Measurements from ENCODE around the gene ARSG. TPM values are rescaled to one million over a fixed set of nuclear protein-coding genes. Genes with fewer than 3 reads are reported as not detected.
"Not testable (repeated sequence)": the region's sequence is repeated elsewhere in the genome, so short reads cannot be mapped to it uniquely, and the experiment has no call there.

Gene ARSG
- total and polyA plus RNA-seq, 2 experiments from 2014 or later: 1.7 to 5.1 TPM

GRCh38 chr17:68249354-68249765, 41.9 kb upstream of the ARSG start (continued):
- TF ChIP-seq, protein P1, sequence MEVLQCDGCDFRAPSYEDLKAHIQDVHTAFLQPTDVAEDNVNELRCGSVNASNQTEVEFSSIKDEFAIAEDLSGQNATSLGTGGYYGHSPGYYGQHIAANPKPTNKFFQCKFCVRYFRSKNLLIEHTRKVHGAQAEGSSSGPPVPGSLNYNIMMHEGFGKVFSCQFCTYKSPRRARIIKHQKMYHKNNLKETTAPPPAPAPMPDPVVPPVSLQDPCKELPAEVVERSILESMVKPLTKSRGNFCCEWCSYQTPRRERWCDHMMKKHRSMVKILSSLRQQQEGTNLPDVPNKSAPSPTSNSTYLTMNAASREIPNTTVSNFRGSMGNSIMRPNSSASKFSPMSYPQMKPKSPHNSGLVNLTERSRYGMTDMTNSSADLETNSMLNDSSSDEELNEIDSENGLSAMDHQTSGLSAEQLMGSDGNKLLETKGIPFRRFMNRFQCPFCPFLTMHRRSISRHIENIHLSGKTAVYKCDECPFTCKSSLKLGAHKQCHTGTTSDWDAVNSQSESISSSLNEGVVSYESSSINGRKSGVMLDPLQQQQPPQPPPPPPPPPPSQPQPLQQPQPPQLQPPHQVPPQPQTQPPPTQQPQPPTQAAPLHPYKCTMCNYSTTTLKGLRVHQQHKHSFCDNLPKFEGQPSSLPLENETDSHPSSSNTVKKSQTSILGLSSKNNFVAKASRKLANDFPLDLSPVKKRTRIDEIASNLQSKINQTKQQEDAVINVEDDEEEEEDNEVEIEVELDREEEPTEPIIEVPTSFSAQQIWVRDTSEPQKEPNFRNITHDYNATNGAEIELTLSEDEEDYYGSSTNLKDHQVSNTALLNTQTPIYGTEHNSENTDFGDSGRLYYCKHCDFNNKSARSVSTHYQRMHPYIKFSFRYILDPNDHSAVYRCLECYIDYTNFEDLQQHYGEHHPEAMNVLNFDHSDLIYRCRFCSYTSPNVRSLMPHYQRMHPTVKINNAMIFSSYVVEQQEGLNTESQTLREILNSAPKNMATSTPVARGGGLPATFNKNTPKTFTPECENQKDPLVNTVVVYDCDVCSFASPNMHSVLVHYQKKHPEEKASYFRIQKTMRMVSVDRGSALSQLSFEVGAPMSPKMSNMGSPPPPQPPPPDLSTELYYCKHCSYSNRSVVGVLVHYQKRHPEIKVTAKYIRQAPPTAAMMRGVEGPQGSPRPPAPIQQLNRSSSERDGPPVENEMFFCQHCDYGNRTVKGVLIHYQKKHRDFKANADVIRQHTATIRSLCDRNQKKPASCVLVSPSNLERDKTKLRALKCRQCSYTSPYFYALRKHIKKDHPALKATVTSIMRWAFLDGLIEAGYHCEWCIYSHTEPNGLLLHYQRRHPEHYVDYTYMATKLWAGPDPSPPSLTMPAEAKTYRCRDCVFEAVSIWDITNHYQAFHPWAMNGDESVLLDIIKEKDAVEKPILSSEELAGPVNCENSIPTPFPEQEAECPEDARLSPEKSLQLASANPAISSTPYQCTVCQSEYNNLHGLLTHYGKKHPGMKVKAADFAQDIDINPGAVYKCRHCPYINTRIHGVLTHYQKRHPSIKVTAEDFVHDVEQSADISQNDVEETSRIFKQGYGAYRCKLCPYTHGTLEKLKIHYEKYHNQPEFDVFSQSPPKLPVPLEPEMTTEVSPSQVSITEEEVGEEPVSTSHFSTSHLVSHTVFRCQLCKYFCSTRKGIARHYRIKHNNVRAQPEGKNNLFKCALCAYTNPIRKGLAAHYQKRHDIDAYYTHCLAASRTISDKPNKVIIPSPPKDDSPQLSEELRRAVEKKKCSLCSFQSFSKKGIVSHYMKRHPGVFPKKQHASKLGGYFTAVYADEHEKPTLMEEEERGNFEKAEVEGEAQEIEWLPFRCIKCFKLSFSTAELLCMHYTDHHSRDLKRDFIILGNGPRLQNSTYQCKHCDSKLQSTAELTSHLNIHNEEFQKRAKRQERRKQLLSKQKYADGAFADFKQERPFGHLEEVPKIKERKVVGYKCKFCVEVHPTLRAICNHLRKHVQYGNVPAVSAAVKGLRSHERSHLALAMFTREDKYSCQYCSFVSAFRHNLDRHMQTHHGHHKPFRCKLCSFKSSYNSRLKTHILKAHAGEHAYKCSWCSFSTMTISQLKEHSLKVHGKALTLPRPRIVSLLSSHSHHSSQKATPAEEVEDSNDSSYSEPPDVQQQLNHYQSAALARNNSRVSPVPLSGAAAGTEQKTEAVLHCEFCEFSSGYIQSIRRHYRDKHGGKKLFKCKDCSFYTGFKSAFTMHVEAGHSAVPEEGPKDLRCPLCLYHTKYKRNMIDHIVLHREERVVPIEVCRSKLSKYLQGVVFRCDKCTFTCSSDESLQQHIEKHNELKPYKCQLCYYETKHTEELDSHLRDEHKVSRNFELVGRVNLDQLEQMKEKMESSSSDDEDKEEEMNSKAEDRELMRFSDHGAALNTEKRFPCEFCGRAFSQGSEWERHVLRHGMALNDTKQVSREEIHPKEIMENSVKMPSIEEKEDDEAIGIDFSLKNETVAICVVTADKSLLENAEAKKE (CRISPR knock-in tag; IDR thresholded peaks at IDR 0.05): no peak
- TF ChIP-seq EZH2phosphoT487 (IDR thresholded peaks at IDR 0.05; ENCODE audit: unreplicated experiment) (no peak), STAT1 (IDR thresholded peaks at IDR 0.05; ENCODE audit: unreplicated experiment) (no peak), JUNB (IDR thresholded peaks at IDR 0.05; ENCODE audit: unreplicated experiment) (no peak), EZH2 (IDR thresholded peaks at IDR 0.05; ENCODE audit: low read depth, unreplicated experiment) (no peak), CREB1 (CRISPR knock-in tag; IDR thresholded peaks at IDR 0.05; ENCODE audit: low read depth) (no peak), ZNF114 (CRISPR knock-in tag; IDR thresholded peaks at IDR 0.05) (no peak), ZNF331 (CRISPR knock-in tag; IDR thresholded peaks at IDR 0.05; ENCODE audit: low read depth) (no peak)

- not testable (repeated sequence) for H3F3A ChIP-seq (replicated peaks; ENCODE audit: low read depth); H3K4me3 Mint-ChIP-seq; H3K27ac ChIP-seq (ENCODE audit: low read depth); H3K9me2 ChIP-seq (ENCODE audit: insufficient read depth); H3K4me3 ChIP-seq; H3K27ac Mint-ChIP-seq; DNase-seq (ENCODE audit: low spot score); H3K79me2 ChIP-seq (replicated peaks; ENCODE audit: insufficient read depth); ATAC-seq; H3K4me1 ChIP-seq (ENCODE audit: insufficient read depth); H4K20me1 ChIP-seq (replicated peaks; ENCODE audit: insufficient read depth); H3K4me2 ChIP-seq; H3K9me3 Mint-ChIP-seq; H2AFZ ChIP-seq; H3K27me3 Mint-ChIP-seq (ENCODE audit: insufficient read depth, low read depth, poor library complexity); H3K27me3 ChIP-seq (ENCODE audit: insufficient read depth)
- peaks cover 16% of the 10 kb centered on the region for H3K4me1 Mint-ChIP-seq
- peaks cover 20% of the 10 kb centered on the region; the same call in 2 of the 3 replicates for H3K36me3 Mint-ChIP-seq (ENCODE audit: low read depth)
- peaks cover 10% of the 10 kb centered on the region; the same call in 1 of the 2 replicates for H3K36me3 ChIP-seq (ENCODE audit: insufficient read depth)
Measured at GRCh38 chr17:68253426-68253825, 37.9 kb upstream of the ARSG start.
